HepG2 (cell line): ENCODE measurements around the gene SNAPC3. TPM values are rescaled to one million over a fixed set of nuclear protein-coding genes. Genes with fewer than 3 reads are reported as not detected.

Source experiments
- ATAC-seq: fragments of 200-7000 bp; cut with Tn5 transposase; 3 replicates; pipeline ENCODE4 v1.9.1; 2020; ENCODE audit warnings: mild to moderate bottlenecking, moderate library complexity
- BruUV-seq: library from RNA; stranded (reverse); fragments of 400-500 nt; replicated peaks from 2 replicates; lab custom pipeline; 2021; lab: Mats Ljungman, UMichigan
- CTCF ChIA-PET: fragments of 300-600 bp; formaldehyde crosslinking; extraction: SDS; loops from one replicate; lab custom pipeline; 2021; ENCODE audit warnings: low total read pairs, inconsistent platforms, low intra/inter-chr PET ratio; lab: Yijun Ruan, JAX
- POLR2A ChIA-PET: fragments of 350-600 bp; sonication (Branson Sonifier 250); formaldehyde crosslinking; loops from one replicate; lab custom pipeline; 2020; ENCODE audit warnings: antibody characterized with exemption, inconsistent platforms; lab: Yijun Ruan, JAX
- DNase-seq: peaks from one replicate; pipeline ENCODE4 v3.0.0-alpha.2; 2015; ENCODE audit warnings: low spot score
- FAIRE-seq: peaks from 3 replicates; lab custom pipeline; 2011; peaks lifted over from hg19 to GRCh38; lab: Jason Lieb, UNC
- H2AFZ ChIP-seq: one replicate; pipeline ENCODE4 v1.6.1; 2011; ENCODE audit warnings: low read length, inconsistent platforms
- H3K27ac ChIP-seq: fragments of 300-600 bp; 3 replicates; pipeline ENCODE4 v1.8.0; 2011; ENCODE audit warnings: mixed run types, mild to moderate bottlenecking, mixed read lengths, low read length, inconsistent platforms; ENCODE audit not compliant: insufficient read depth; ENCODE audit errors: extremely low read length
- H3K27me3 ChIP-seq, 2 experiments: fragments of 200-600 bp in 1 of 2; 2 replicates in 1 of 2; 3 replicates in 1 of 2; pipeline versions ENCODE4 v1.6.0 to v1.8.0; 2011; ENCODE audit warnings: low read length in 2 of 2, mild to moderate bottlenecking in 2 of 2, moderate library complexity in 2 of 2, inconsistent platforms in 1 of 2; ENCODE audit not compliant: insufficient read depth in 2 of 2, control insufficient read depth in 1 of 2
- H3K36me3 ChIP-seq, 2 experiments: fragments of 200-600 bp in 1 of 2; replicated peaks in 1 of 2; 2 replicates in 1 of 2; 3 replicates in 1 of 2; pipeline versions ENCODE4 v1.5.1 to v1.8.0; 2011; ENCODE audit warnings: low read length in 2 of 2, inconsistent platforms in 1 of 2; ENCODE audit not compliant: insufficient read depth in 2 of 2, control insufficient read depth in 1 of 2
- H3K4me1 ChIP-seq: 2 replicates; pipeline ENCODE4 v1.5.1; 2012; ENCODE audit warnings: low read length, inconsistent platforms; ENCODE audit not compliant: insufficient read depth
- H3K4me2 ChIP-seq: 2 replicates; pipeline ENCODE4 v1.6.0; 2011; ENCODE audit warnings: low read depth, low read length, inconsistent platforms
- H3K4me3 ChIP-seq, 3 experiments: fragments of 200-600 bp in 1 of 3; sonication (generic), shearing (Covaris generic) in 1 of 3; replicated peaks in 1 of 3; 2 replicates each; pipeline ENCODE4 v1.5.1; 2011 to 2016; ENCODE audit warnings: low read length in 3 of 3, inconsistent platforms in 2 of 3, low read depth in 2 of 3, mild to moderate bottlenecking in 2 of 3, control low read depth in 1 of 3, mixed read lengths in 1 of 3; ENCODE audit not compliant: insufficient read depth in 1 of 3
- H3K79me2 ChIP-seq: one replicate; pipeline ENCODE4 v1.6.1; 2011; ENCODE audit warnings: low read length, inconsistent platforms; ENCODE audit not compliant: insufficient read depth
- H3K9ac ChIP-seq: 2 replicates; pipeline ENCODE4 v1.6.0; 2011; ENCODE audit warnings: mild to moderate bottlenecking, low read depth, low read length, inconsistent platforms; ENCODE audit not compliant: insufficient read depth
- H3K9me3 ChIP-seq: 2 replicates; pipeline ENCODE4 v1.5.1; 2012; ENCODE audit warnings: mild to moderate bottlenecking, low read length
- H4K20me1 ChIP-seq: 2 replicates; pipeline ENCODE4 v1.6.0; 2011; ENCODE audit warnings: inconsistent platforms, mild to moderate bottlenecking, low read length, moderate library complexity; ENCODE audit not compliant: insufficient read depth
- ELF4 ChIP-seq: sonication (generic); formaldehyde crosslinking; IDR thresholded peaks from 2 replicates; pipeline ENCODE4 v1.5.0; 2020; ENCODE audit warnings: missing genetic modification reagents, mild to moderate bottlenecking, moderate library complexity, borderline replicate concordance
- KAT8 ChIP-seq: IDR thresholded peaks from 2 replicates; pipeline ENCODE4 v1.6.1; 2016; ENCODE audit warnings: missing genetic modification reagents, missing compliant biosample characterization
- MAFK ChIP-seq, 2 experiments: IDR thresholded peaks in 1 of 2; conservative IDR thresholded peaks in 1 of 2; 2 replicates each; pipeline ENCODE4 v1.6.1; 2011; ENCODE audit warnings: improper control_type of control experiment in 2 of 2, low read length in 2 of 2
- MED13 ChIP-seq: sonication (generic); formaldehyde crosslinking; IDR thresholded peaks from 2 replicates; pipeline ENCODE4 v1.5.0; 2020; ENCODE audit warnings: missing genetic modification reagents
- MXI1 ChIP-seq: IDR thresholded peaks from 3 replicates; pipeline ENCODE4 v1.6.1; 2012; ENCODE audit warnings: low read depth, low read length, inconsistent platforms, borderline replicate concordance
- TOPORS ChIP-seq: sonication (generic); formaldehyde crosslinking; IDR thresholded peaks from 2 replicates; pipeline ENCODE4 v1.8.0; 2023; ENCODE audit warnings: mild to moderate bottlenecking, missing genetic modification reagents
- ZNF367 ChIP-seq: sonication (generic); formaldehyde crosslinking; IDR thresholded peaks from 2 replicates; pipeline ENCODE4 v1.4.0; 2020; ENCODE audit warnings: missing genetic modification reagents, borderline replicate concordance
- WGBS: methylation state at CpG from one replicate; pipeline ENCODE4 v1.1.6; 2017; ENCODE audit warnings: low lambda C conversion rate; 5-methylcytosine and 5-hydroxymethylcytosine counted together
- in situ Hi-C: cut with HindIII; loops from 2 replicates; pipeline ENCODE4 v1.10.0; 2017; ENCODE audit warnings: low pct_unique_long_range_greater_than_20kb; ENCODE audit not compliant: extremely low pct_ligation_motif_present
- intact Hi-C: fragments of 100-400 bp; cut with micrococcal nuclease; formaldehyde crosslinking; loops from one replicate; pipeline ENCODE4 v1.10.0; 2022; ENCODE audit not compliant: unreplicated experiment
- polyA plus RNA-seq, 8 experiments: library from polyadenylated mRNA; depleted of rRNA in 3 of 8; stranded (reverse) in 7 of 8; unstranded in 1 of 8; fragments of >200 nt; fragmentation: Illumina TruSeq in 4 of 8; extraction: Trizol in 4 of 8; gene quantifications; 2 replicates each; pipeline versions ENCODE4 v1.2.1 to v1.2.3, GENCODE V29; 2011 to 2016; ENCODE audit warnings: low read depth in 4 of 8, missing spikeins in 1 of 8, mixed read lengths in 1 of 8; ENCODE audit not compliant: insufficient read depth in 1 of 8
- total RNA-seq, 5 experiments: library from RNA; depleted of rRNA; stranded (reverse); fragments of >200 nt; fragmentation: Illumina TruSeq; extraction: Trizol; gene quantifications; 2 replicates each; pipeline ENCODE4 v1.2.3, GENCODE V29; 2016; ENCODE audit warnings: low read depth in 1 of 5
- TF ChIP-seq, protein P1 (sequence below): fragments of 450-650 bp; IDR thresholded peaks from 2 replicates; pipeline ENCODE4 v1.6.1; 2017
- TF ChIP-seq, protein P2 (sequence below): sonication (generic); formaldehyde crosslinking; IDR thresholded peaks from 2 replicates; pipeline ENCODE4 v1.8.1; 2022; ENCODE audit warnings: low read depth, mild to moderate bottlenecking, missing genetic modification reagents

SNAPC3 gene
- total and polyA plus RNA-seq, 2 of the 13 experiments (the other 11 are each of a cell fraction or from before 2014, with no cell fraction given) = 25.6 to 26.0 TPM

DNA sequence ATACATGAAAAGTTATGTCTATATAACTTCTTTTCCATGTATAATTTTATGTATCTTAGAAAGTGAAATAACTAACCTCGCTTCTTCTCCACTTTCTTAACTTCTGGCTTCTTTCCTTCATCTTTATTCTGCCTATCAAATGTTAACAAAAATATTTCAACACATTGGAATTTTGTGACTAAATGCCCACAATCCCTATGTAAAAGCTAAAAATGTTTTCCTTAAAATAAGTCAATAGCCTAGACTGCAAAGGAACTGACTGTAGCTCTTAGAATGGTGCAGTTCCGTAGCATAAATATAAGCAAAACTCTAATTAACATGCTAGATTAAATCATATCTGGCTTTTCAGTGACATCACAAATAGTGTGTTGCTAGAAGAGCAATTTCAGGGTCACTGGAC lies 47.2 kb downstream of the SNAPC3 start (continued):
- TF ChIP-seq ELF4 (CRISPR knock-in tag) (no peak), ZNF367 (no peak)

DNA sequence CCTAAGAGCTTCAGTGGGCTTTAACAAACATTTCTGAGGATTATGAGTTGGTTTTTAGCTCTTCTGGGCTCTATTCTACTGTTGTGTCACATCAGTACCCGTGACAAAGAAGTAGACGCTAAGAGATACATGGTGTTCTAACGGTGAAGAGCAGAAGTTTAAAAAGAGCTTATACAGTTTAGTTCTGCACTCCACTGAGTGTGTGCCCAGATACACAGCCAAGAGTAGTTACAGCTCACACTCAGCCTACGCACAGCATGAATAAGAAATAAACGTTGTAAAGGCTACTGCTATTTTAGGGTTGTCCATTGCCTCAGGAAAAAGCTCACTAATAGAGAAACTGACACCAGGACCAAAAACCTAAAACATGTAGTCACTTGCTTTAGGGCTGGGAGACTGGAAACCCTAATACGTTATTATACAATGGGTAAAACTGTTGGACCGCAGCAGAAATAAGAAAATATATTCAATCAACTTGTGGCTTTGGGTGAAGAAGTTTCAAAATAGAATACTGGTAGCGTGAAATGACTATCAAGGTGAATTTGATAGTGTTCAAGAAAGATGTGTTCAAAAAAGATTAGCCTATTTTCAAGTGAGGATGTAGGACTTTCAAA lies 53.4 kb downstream of the SNAPC3 start:
- FAIRE-seq = no peak
- POLR2A ChIA-PET = no interaction called here
- in situ Hi-C loops = no loop called here

More for the DNA sequence above, 53.4 kb downstream of the SNAPC3 start:
- H3K36me3 ChIP-seq = peaks cover 4 to 38% of the 10 kb centered on the region in 2 experiments; a peak in 3 of 5 replicates
- H4K20me1 ChIP-seq = 0 out of 2 replicates have a peak, but pooled peaks cover 2% of the 10 kb centered on the region
- intact Hi-C loops = no loop called here
- 94% methylated on average over 8 of the region's 8 CpGs for WGBS
- no peaks in the 10 kb centered on the region for H3K9me3 ChIP-seq
- H3K27me3 ChIP-seq = no peaks in the 10 kb centered on the region
- no TSS peak for BruUV-seq
- no peak overlapping the region for H3K4me2 ChIP-seq
- DNase-seq (no peak), ATAC-seq (no peak)
- H2AFZ ChIP-seq = no peak overlapping the region
- H3K27ac ChIP-seq = no peak overlapping the region
- H3K4me1 ChIP-seq = peaks cover 15% of the 10 kb centered on the region
- H3K4me3 ChIP-seq = no peak overlapping the region
- no peaks in the 10 kb centered on the region for H3K79me2 ChIP-seq
- H3K9ac ChIP-seq = no peak overlapping the region
- no peak for TF ChIP-seq MED13 (CRISPR knock-in tag)
- TF ChIP-seq KAT8 (CRISPR knock-in tag) = no peak
- TF ChIP-seq, protein P1, sequence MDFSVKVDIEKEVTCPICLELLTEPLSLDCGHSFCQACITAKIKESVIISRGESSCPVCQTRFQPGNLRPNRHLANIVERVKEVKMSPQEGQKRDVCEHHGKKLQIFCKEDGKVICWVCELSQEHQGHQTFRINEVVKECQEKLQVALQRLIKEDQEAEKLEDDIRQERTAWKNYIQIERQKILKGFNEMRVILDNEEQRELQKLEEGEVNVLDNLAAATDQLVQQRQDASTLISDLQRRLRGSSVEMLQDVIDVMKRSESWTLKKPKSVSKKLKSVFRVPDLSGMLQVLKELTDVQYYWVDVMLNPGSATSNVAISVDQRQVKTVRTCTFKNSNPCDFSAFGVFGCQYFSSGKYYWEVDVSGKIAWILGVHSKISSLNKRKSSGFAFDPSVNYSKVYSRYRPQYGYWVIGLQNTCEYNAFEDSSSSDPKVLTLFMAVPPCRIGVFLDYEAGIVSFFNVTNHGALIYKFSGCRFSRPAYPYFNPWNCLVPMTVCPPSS = no peak
- TF ChIP-seq TOPORS (CRISPR knock-in tag) = no peak
- no peak for TF ChIP-seq MAFK (conservative IDR thresholded peaks at IDR 0.05 in 1 of 2, IDR thresholded peaks at IDR 0.05 in 1 of 2; ENCODE audit: low read length in 2 of 2)
- no peak for TF ChIP-seq MXI1
- TF ChIP-seq, protein P2, sequence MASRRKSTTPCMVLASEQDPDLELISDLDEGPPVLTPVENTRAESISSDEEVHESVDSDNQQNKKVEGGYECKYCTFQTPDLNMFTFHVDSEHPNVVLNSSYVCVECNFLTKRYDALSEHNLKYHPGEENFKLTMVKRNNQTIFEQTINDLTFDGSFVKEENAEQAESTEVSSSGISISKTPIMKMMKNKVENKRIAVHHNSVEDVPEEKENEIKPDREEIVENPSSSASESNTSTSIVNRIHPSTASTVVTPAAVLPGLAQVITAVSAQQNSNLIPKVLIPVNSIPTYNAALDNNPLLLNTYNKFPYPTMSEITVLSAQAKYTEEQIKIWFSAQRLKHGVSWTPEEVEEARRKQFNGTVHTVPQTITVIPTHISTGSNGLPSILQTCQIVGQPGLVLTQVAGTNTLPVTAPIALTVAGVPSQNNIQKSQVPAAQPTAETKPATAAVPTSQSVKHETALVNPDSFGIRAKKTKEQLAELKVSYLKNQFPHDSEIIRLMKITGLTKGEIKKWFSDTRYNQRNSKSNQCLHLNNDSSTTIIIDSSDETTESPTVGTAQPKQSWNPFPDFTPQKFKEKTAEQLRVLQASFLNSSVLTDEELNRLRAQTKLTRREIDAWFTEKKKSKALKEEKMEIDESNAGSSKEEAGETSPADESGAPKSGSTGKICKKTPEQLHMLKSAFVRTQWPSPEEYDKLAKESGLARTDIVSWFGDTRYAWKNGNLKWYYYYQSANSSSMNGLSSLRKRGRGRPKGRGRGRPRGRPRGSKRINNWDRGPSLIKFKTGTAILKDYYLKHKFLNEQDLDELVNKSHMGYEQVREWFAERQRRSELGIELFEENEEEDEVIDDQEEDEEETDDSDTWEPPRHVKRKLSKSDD (CRISPR knock-in tag) = no peak
- TF ChIP-seq, all 625 proteins: peak for 0
- CTCF ChIA-PET = no interaction called here
